Ramos (cell line): Measurements from ENCODE around the gene MAPK6.

Source experiments
- in situ Hi-C: fragments of 300-500 bp; cut with MboI; formaldehyde crosslinking; loops from one replicate; pipeline ENCODE4 v1.14.3; 2022; ENCODE audit warnings: low sequenced_read_pairs; ENCODE audit not compliant: unreplicated experiment

Gene MAPK6

DNA sequence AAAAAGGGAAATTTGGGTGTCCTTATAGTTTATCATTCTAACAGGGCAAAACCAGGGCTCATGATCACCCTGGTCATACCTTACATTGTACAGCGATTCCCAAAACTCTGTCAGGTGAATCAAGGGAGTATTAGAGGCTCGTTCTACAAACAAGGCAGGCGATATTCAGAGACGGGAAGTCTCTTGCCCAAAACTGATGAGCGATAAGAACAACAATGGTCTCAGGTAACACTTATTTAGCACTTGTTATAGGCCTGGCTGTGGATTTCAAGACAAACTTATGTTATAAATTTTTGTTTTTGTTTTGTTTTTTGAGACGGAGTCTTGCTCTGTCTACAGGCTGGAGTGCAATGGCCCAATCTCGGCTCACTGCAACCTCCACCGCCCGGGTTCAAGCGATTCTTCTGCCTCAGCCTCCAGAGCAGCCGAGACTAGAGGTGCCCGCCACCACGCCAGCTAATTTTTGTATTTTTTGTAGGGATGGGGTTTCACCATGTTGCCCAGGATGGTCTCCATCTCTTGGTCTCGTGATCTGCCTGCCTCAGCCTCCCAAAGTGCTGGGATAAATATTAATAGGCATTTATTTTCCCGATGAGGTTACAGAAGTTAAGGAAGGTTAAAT is 80.7 kb downstream of the MAPK6 start:
- in situ Hi-C loops = no loop called here

DNA sequence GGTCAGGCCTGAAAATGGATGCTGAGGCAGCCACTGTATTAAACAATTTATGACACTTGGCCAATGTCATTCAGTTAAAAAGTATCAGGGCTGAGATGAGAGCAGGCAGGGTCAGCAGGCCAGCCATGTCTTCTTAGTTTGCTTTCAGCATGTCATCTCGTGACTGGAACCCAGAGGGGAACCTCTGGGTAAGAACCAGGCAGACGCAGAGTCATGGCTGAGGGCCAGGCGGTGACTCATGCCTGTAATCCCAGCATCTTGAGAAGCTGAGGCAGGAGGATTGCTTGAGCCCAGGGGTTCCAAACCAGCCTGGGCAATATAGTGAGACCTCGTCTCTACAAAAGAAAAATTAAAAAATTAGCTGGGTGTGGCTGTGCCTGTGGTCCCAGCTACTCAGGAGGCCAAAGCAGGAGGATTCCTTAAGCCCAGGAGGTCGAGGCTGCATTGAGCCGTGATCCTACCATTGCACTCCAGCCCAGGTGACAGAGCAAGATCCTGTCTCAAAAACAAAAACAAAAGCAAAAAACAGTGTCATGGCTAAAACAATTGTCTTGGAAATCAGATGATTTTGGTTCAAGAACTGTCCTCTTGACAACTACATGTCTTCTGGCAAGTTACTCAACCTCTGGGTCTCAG is 81.9 kb downstream of the MAPK6 start:
- in situ Hi-C loops = no loop called here

- in situ Hi-C loops = no loop called here
These were observed 82.7 kb downstream of the MAPK6 start for GRCh38 chr15:52101542-52102323.

DNA sequence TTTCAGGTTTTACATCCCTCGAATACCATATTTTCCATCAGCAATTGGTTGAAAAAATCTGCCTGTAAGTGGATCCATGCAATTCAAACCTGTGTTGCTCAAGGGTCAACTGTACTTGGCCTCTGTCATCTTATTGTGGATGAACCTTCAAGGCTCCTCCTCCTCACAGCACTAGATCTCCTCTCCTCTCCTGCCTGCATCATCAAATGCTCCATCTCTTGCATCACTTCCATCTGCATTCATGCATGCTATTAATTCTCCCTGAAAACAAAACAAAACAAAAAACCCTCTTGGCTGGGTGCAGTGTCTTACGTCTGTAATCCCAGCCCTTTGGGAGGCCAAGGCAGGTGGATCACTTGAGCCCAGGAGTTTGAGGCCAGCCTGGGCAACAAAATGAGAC is 83.4 kb downstream of the MAPK6 start:
- in situ Hi-C loops = no loop called here

DNA sequence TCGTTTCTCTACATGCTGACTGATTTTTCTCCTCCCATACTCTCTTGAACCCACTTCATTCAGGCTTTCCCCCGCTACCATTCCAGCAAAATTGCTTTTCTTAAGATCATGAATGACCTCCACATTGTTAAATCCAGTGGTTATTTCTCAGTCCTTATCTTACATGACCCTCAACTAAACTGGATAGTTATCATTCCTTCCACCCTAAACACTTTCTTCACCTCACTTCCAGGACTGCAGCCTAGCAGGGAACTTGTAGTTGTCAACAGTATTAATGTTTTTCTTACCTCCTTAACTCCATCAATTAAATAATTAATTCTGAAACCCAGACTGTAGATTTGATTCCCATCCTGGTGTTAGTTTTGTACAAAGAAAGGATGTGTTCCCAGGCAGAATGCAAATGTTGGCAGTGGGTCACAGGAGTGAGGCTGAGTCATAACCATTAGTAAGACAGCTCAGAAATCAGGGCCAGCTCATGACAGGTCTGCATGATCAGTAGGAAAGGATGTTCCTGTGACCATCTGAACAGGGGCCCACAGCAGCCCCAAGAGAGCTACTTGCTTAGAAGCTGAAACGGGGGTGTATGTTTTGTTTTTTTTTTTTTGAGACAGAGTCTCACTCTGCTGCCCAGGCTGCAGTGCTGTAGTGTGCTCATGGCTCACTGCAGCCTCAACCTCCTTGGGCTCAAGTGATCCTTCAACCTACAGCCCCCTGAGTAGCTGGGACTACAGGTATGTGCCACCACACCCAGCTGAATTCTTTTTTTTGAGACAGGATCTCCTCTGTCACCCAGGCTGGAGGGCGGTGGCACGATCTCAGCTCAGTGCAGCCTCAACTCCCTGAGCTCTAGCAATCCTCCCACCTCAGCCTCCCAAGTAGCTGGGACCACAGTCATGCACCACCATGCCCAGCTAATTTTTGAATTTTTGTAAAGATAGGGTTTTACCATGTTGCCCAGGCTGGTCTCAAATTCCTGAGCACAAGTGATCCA is 84.5 kb downstream of the MAPK6 start:
- in situ Hi-C loops = no loop called here

GRCh38 chr15:52104532-52105004 is 85.5 kb downstream of the MAPK6 start:
- in situ Hi-C loops = no loop called here

DNA sequence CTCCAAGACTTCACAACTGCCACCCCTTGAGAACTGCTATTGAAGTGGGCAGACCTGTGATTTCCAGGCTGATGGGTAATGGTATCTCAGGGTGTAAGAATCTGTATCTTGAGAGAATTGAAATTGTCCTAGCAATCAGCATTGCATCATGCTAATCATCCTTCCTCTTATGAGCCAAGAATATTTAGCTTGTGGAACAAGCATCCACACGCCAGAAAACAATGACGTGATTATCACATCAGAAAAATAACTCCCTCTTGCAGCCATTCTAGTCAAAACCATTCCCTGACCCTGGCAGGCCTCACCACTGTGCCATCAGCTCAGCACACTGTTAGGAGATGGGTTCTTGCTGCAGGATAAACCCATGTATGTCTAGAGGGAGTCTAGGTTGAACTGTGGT is 86.8 kb downstream of the MAPK6 start:
- in situ Hi-C loops = no loop called here

DNA sequence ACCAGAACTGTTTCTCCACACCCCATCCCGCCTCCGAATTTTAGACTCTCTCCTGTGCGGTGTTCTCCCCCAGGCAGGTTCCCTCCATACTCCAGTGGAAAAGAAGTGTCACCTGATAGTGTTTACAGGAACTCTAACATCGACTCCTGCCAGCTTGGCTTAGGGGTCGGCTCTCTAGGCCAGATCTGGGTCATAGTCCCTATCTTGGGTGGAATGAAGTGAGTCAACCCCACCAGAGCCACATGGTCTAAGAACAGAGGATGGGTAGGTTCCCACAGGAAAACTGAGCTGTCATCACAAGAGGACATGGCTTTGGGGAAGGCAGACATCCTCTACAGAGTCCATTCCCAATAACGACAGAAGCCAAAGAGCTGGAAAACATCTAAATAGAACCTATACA is 87.6 kb downstream of the MAPK6 start:
- in situ Hi-C loops = no loop called here

- in situ Hi-C loops = no loop called here
These were observed 88.2 kb downstream of the MAPK6 start for GRCh38 chr15:52107238-52107637.

- in situ Hi-C loops = no loop called here
These were observed 90.8 kb downstream of the MAPK6 start for GRCh38 chr15:52109559-52110451.

GRCh38 chr15:52111517-52112202 is 92.6 kb downstream of the MAPK6 start:
- in situ Hi-C loops = no loop called here

- in situ Hi-C loops = no loop called here
These were observed 93.3 kb downstream of the MAPK6 start for GRCh38 chr15:52112203-52112750.

DNA sequence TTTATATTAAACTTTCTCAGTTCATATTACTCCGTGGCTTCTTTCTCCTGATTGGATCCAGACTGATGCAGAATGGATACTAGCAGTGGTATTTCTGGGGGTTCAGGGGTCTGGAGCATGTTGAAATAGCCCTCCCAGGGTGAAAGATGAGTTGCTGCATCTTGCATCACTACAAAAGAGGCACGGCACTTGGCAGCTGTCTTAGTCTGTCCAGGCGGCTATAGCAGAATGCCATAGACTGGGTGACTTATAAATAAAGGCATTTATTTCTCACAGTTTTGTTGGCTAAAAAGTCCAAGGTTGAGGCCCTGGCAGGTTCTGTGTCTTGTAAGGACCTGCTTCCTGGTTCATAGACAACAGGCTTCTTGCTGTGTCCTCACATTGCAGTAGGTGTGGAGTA is 94.2 kb downstream of the MAPK6 start:
- in situ Hi-C loops = no loop called here

DNA sequence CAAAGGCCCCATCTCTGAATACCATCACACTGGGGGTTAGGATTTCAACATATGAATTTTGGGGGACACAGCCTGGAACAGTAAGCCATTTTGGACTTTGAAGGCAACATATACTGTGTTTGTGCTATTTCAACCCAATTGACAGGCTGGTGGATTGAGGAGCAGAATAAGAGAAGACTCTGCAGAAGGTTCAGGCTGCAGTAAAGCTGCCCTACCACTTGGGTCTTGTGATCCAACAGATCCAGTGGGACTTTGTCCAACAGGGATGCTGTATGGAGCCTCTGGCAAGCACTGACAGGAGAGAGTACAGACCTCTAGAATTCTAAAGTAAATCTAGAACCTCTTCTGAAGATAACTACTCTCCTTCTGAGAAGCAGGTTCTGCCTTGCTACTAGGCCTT is 94.7 kb downstream of the MAPK6 start:
- in situ Hi-C loops = no loop called here

DNA sequence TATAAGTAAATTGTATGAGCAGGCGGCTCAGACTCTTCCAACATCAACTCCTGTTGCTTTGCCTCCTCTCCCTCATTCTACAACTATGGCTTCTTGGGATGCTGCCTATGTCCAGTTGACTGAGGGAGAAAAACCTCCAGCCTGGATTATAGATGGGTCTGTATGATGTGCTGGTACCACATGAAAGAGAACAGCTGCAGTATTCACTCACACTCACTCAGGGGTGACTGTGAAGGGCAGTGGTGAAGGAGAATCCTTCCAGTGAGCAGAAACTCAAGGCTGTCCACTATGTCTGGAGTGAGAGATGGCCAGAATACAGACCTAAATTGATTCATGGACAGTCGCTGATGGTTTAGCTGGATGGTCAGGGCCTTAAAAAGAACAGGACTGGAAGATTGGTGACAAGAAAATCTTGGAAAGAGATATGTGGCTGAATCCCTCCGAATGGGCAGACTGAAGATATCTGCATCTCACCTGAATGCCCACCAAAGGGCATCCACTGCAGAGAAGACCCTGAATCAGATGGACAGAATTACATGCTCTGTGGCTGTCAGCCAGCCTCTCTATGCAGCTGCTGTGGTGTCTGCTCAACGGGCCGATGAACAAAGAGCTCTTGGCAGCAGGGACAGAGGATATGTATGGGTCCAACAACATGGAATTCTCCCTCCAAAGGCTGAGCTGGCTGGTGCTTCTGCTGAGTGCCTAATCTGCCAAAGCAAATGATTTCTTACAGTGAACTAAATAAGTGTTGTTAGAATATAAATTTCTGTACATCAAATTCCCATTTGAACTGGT is 95.4 kb downstream of the MAPK6 start:
- in situ Hi-C loops = no loop called here

GRCh38 chr15:52115598-52116427 is 96.8 kb downstream of the MAPK6 start:
- in situ Hi-C loops = no loop called here
